Osteocyte (in vitro differentiated cells): ENCODE data around the gene GPR132. TPM values are rescaled to one million over a fixed set of nuclear protein-coding genes. Genes with fewer than 3 reads are reported as not detected.

Experiments
- DNase-seq: peaks from one replicate; pipeline ENCODE4 v3.0.0; 2021; ENCODE audit warnings: mixed read lengths; ENCODE audit not compliant: unreplicated experiment; ENCODE audit errors: extremely low spot score
- H3K27ac Mint-ChIP-seq: one replicate; pipeline ENCODE4 v1.8.0; 2021; ENCODE audit warnings: mild to moderate bottlenecking, mixed read lengths; ENCODE audit not compliant: unreplicated experiment
- H3K27me3 Mint-ChIP-seq: one replicate; pipeline ENCODE4 v1.8.0; 2021; ENCODE audit warnings: mixed read lengths; ENCODE audit not compliant: unreplicated experiment
- H3K36me3 Mint-ChIP-seq: one replicate; pipeline ENCODE4 v1.8.0; 2021; ENCODE audit warnings: mixed read lengths; ENCODE audit not compliant: unreplicated experiment
- H3K4me1 Mint-ChIP-seq: one replicate; pipeline ENCODE4 v1.8.0; 2021; ENCODE audit warnings: mixed read lengths; ENCODE audit not compliant: unreplicated experiment
- H3K4me3 Mint-ChIP-seq: one replicate; pipeline ENCODE4 v1.8.0; 2021; ENCODE audit warnings: mild to moderate bottlenecking, moderate library complexity, mixed read lengths; ENCODE audit not compliant: unreplicated experiment
- H3K9me3 Mint-ChIP-seq: one replicate; pipeline ENCODE4 v1.8.0; 2021; ENCODE audit warnings: mixed read lengths; ENCODE audit not compliant: unreplicated experiment
- total RNA-seq: library from RNA; stranded (reverse); gene quantifications from 2 replicates; pipeline ENCODE4 v1.2.1, GENCODE V29; 2021
- TF ChIP-seq, protein P1 (sequence below): fragments of 200-600 bp; sonication (generic); IDR thresholded peaks from 2 replicates; pipeline ENCODE4 v1.5.0; 2021; ENCODE audit warnings: antibody characterized with exemption, mild to moderate bottlenecking, moderate library complexity

GPR132 gene
- total RNA-seq, 1 donor from 2014 or later: 0.24 TPM

DNA sequence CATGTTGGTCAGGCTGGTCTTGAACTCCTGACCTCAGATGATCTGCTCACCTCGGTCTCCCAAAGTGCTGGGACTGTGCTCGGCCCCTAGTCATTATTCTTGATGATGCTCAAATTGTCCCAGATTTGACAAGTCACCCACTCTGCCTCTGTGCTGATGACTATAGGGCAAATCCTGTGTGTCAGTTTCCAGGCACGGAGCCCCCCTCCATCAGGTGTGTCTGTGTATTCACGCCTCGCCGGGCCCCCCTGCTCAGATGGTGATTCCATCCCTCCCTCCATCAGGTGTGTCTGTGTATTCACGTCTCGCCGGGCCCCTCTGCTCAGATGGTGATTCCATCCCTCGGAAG lies 4.3 kb upstream of the GPR132 start:
- Mint-ChIP-seq H3K27ac (no peak overlapping the region), H3K9me3 (no peaks in the 10 kb centered on the region), H3K4me1 (peaks cover 4% of the 10 kb centered on the region), H3K4me3 (no peak overlapping the region), H3K27me3 (peaks cover 6% of the 10 kb centered on the region), H3K36me3 (no peaks in the 10 kb centered on the region)
- TF ChIP-seq, protein P1, sequence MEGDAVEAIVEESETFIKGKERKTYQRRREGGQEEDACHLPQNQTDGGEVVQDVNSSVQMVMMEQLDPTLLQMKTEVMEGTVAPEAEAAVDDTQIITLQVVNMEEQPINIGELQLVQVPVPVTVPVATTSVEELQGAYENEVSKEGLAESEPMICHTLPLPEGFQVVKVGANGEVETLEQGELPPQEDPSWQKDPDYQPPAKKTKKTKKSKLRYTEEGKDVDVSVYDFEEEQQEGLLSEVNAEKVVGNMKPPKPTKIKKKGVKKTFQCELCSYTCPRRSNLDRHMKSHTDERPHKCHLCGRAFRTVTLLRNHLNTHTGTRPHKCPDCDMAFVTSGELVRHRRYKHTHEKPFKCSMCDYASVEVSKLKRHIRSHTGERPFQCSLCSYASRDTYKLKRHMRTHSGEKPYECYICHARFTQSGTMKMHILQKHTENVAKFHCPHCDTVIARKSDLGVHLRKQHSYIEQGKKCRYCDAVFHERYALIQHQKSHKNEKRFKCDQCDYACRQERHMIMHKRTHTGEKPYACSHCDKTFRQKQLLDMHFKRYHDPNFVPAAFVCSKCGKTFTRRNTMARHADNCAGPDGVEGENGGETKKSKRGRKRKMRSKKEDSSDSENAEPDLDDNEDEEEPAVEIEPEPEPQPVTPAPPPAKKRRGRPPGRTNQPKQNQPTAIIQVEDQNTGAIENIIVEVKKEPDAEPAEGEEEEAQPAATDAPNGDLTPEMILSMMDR: no peak
- no peak for DNase-seq

DNA sequence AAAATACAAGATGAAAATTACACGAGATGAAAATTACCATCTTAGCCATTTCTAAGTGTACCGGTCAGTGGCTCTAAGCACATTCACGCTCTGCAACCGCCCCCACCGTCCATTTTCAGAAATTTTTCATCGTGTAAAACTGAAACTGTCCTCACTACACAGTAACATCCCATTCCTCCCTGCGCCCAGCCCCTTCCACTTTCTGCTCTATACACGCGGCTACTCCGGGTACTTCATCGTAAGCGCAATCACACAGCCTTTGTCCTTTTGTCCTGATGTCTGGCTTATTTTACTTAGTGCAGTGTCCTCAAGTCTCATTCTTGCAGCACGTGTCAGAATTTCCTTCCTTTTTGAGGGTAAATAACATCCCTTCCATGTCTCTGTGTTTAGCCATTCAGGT lies 3.6 kb upstream of the GPR132 start:
- peaks cover 4% of the 10 kb centered on the region for H3K4me1 Mint-ChIP-seq
- no peak overlapping the region for H3K4me3 Mint-ChIP-seq
- H3K27me3 Mint-ChIP-seq: peaks cover 6% of the 10 kb centered on the region
- H3K36me3 Mint-ChIP-seq: no peaks in the 10 kb centered on the region
- no peaks in the 10 kb centered on the region for H3K9me3 Mint-ChIP-seq
- no peak overlapping the region for H3K27ac Mint-ChIP-seq
- DNase-seq: no peak
- TF ChIP-seq, protein P1: no peak

DNA sequence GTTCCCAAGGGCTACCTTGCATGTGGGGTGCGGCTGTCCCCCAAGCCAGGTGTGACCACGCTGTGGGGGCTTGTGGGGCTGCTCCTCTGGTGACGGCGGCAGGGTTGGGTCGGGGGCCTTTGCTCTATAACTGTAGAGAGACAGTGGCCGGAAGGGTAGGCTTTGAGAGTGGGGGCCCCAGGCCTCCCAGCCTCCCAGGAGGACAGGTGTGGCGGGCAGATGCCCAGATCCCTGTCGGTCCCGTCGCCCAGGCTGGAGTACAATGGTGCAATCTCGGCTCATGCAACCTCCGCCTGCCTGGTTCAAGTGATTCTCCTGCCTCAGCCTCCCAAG lies 2.7 kb upstream of the GPR132 start:
- peaks cover 6% of the 10 kb centered on the region for H3K27me3 Mint-ChIP-seq
- TF ChIP-seq, protein P1: no peak
- DNase-seq: no peak
- no peak overlapping the region for H3K27ac Mint-ChIP-seq
- H3K4me3 Mint-ChIP-seq: no peak overlapping the region
- no peaks in the 10 kb centered on the region for H3K9me3 Mint-ChIP-seq
- peaks cover 4% of the 10 kb centered on the region for H3K4me1 Mint-ChIP-seq
- no peaks in the 10 kb centered on the region for H3K36me3 Mint-ChIP-seq

DNA sequence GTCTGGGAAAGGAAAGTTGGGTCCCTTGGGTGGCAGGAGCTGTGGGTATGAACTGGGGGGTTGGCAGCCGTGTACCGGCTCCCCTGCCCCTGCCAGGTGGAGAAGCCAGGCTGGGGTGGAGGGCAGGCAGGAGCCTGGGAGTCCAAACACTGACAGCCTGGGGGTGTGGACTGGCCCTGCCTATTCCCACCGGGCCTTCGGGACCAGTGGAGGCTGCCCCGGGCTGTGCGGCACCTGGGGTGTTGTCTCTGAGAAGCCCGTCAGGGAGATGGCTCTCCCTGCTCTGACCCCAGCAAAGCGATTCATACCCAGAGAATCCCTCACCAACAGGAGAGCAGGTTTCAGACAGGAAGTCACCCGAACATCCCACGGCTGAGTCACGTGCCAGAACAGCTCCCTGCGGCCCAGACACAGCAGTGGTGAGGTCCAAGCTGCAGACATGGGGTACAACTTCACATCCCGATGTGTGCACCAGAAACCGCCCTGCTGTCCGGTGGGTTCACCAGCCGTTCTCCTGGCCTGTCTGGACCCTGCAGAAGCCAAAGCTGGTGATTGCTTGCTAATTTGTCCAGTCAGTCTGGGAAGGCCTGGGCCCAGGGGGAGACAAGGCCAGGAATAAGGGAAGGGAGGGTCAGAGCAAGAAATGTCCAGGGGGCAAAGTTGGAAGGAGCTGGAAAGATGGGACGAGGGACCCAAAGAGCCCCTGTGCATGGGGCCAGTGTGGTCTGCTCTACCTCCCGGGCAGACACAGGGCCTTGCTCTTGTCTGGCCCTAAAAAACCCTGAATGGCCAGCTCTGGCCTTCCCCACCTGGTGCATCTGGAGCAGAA lies 2.1 kb upstream of the GPR132 start:
- Mint-ChIP-seq H3K27ac (no peak overlapping the region), H3K27me3 (peaks cover 6% of the 10 kb centered on the region), H3K4me1 (peaks cover 4% of the 10 kb centered on the region), H3K36me3 (no peaks in the 10 kb centered on the region), H3K9me3 (no peaks in the 10 kb centered on the region), H3K4me3 (no peak overlapping the region)
- TF ChIP-seq, protein P1: no peak
- no peak for DNase-seq

DNA sequence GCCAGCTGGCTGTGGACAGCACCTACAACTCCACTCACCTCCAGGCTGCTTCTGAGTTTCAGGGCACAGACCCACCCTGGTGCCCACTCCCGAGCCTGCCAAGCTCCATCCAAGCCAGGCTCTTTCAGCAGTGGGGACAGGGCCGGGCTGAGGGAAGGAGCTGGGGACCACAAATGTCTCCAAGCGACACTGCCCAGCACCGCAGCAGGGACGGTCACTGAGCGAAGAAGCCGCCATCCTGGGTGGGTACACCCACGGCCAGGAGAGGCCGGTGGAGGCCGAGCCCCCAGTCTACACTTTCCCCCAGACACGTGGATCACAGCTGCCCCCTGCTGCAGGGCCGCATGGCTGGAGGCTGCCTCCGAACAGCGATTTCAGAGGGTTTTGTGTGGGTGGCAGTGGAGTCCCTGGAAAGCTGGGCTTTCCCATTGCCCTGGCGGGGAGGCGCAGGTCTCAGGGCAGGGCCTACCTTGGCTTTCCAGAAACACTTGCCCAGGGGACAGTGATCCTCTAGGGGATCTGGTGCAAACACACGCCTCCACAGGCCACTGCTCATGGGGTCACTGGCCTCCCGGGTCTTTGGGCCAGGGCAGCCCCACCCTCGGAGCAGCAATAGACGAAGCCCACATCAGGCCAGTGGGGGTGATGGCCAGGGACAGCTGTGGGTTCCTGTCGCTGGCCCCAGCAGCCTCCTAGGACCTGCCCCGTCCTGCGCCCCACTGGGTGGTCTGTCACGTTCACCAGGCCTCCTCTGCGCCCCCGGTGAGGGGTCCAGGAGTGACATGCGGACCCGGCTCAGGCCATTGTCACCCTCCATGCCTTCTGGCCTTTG lies 1.2 kb upstream of the GPR132 start:
- H3K4me3 Mint-ChIP-seq: no peak overlapping the region
- H3K27me3 Mint-ChIP-seq: peaks cover 2% of the 10 kb centered on the region
- DNase-seq: no peak
- TF ChIP-seq, protein P1: no peak
- H3K27ac Mint-ChIP-seq: no peak overlapping the region
- no peaks in the 10 kb centered on the region for H3K36me3 Mint-ChIP-seq
- peaks cover 6% of the 10 kb centered on the region for H3K4me1 Mint-ChIP-seq
- no peaks in the 10 kb centered on the region for H3K9me3 Mint-ChIP-seq
